ENCODE results near the gene IER5L.
A peak's percentile ranks its signal among the peaks of the same experiment; 100 is the strongest.
"Not testable (repeated sequence)": the region's sequence is repeated elsewhere in the genome, so short reads cannot be mapped to it uniquely, and the experiment has no call there.

IER5L gene

DNA sequence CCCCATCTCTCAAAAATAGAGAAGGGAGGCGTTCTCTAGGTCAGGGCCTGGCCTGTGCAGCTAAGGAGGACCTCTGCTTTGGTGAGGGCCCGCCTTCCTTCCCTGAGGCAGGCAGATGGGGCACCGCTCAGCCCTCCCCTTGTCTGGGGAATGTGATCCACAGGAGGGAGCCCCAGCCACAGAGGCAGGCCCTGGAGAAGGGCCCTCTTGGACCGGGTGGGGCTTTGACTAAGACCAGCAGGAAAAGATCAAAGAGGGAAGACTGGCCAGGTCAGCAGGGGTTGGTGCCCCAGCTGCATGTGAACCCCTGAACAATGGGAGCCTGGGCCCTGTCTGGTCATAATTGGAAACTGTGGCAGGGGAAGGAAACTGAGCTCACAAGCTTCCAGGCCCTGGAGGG is 45.0 kb downstream of the IER5L start:
- no peak overlapping the region for H3K4me3 ChIP-seq (ENCODE audit: low read length)
- TF ChIP-seq, protein P1, sequence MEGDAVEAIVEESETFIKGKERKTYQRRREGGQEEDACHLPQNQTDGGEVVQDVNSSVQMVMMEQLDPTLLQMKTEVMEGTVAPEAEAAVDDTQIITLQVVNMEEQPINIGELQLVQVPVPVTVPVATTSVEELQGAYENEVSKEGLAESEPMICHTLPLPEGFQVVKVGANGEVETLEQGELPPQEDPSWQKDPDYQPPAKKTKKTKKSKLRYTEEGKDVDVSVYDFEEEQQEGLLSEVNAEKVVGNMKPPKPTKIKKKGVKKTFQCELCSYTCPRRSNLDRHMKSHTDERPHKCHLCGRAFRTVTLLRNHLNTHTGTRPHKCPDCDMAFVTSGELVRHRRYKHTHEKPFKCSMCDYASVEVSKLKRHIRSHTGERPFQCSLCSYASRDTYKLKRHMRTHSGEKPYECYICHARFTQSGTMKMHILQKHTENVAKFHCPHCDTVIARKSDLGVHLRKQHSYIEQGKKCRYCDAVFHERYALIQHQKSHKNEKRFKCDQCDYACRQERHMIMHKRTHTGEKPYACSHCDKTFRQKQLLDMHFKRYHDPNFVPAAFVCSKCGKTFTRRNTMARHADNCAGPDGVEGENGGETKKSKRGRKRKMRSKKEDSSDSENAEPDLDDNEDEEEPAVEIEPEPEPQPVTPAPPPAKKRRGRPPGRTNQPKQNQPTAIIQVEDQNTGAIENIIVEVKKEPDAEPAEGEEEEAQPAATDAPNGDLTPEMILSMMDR (conservative IDR thresholded peaks at IDR 0.05; ENCODE audit: low read depth, low read length) = no peak
- no peak for DNase-seq (ENCODE audit: low read depth)

DNA sequence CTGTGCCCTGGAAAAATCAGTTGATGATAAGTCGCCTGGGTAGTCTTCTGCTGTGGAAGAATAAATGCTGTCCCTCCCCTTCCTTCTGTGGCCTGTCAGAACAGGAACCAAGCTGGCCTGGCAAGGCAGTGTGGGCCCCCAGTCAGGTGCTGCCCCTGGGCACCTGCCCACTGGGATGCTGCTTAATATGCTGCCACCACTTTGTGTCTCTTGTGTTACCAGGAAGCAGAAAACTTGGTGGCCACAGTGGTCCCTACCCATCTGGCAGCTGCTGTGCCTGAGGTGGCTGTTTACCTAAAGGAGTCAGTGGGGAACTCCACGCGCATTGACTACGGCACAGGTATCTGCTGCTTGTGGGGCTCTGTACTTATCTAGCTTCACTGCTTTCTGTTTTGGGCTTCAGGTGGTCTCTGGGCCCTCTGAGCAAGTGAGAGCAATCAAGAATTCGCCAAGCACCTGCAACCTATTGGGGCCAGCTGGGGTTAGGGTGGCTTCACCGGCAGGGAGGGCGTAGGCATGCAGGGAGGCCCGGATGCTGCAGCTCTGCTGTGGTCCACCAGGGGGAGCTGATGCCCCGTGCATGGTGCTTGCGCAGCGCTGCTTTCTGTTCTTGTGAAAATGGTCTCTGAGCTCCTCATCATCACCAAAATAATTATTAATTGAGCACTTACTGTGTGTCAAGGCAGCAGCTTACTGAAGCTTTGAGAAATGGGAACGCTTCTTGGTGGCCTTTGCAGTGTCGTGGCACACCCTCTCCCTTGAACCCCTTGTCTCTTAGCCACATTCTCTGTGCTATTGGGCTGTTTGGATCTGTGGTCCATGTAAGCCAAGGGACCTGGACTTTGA is 46.5 kb downstream of the IER5L start:
- TF ChIP-seq, protein P1 (conservative IDR thresholded peaks at IDR 0.05; ENCODE audit: low read depth, low read length) = peak; percentile 99
- H3K4me3 ChIP-seq (ENCODE audit: low read length) = no peak overlapping the region
- DNase-seq (ENCODE audit: low read depth) = no peak

DNA sequence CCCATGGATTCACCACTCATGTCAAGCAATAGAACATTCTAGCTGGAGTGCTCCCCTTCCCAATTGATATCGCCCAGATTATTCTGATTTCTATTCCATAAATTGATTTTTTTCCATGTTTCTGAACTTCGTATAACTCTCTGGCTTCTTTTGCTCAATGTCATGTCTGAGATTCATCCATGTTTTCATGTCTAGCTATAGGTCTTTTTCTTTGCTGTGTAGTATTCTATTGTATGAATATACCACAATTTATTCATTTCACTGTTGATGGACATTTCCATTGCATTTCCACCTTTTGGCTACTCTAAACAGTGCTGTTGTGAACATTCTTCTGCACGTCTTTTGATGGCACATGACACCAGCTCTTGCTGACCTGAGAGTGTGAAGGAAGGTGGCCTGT is 47.3 kb downstream of the IER5L start:
- TF ChIP-seq, protein P1 (conservative IDR thresholded peaks at IDR 0.05; ENCODE audit: low read depth, low read length) = no peak
- no peak overlapping the region for H3K4me3 ChIP-seq (ENCODE audit: low read length)
- DNase-seq (ENCODE audit: low read depth) = no peak

GRCh38 chr9:129130271-129130670 is 47.8 kb downstream of the IER5L start:
- DNase-seq (ENCODE audit: low read depth); H3K4me3 ChIP-seq (ENCODE audit: low read length): not testable (repeated sequence)

- TF ChIP-seq, protein P1 (conservative IDR thresholded peaks at IDR 0.05; ENCODE audit: low read depth, low read length) = no peak
- no peak for DNase-seq (ENCODE audit: low read depth)
- no peak overlapping the region for H3K4me3 ChIP-seq (ENCODE audit: low read length)
Measured at GRCh38 chr9:129128689-129129088, 49.4 kb downstream of the IER5L start.

DNA sequence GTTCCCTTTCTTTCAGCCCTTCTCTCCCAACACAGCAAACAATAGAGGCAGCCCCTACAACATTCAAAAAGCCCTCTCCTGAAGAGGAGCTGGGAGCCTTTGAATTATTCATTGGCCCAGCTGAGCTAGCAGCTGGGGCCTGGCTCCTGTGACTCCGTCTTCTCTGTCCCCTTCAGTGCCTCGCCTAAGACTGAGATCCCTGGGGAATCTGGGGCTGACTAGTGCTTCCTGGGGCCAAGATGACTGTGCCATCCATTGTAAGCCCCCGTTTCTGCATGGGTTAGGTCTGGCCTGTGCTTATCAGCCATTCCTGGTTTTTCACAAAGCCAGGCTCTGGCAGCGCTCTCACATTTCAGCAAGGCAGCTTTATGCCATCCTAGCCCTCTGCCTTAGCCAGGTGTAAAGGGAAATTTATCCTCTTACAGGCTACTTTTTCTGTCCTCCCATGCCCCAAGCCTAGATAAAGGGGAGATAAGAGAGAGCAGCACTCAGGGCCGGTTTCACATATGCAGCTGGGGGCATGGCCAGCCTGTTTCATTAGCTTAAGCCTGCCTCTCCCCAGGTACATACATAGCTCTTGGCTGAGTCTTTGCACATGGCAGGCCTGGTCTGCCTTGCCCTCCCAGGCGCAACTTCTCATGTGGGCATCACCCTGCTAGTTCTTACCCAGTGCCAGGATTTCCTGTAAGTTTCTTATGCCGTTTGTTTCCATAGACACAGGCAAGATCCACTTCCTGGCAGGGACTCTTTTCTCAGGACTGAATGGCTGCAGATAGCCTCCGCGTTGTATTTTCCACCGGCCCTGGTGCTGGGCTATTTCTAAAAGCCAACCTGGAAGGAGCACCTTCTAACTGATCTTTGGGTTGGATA is 51.1 kb downstream of the IER5L start:
- H3K4me3 ChIP-seq (ENCODE audit: low read length) = no peak overlapping the region
- no peak for DNase-seq (ENCODE audit: low read depth)
- TF ChIP-seq, protein P1 (conservative IDR thresholded peaks at IDR 0.05; ENCODE audit: low read depth, low read length) = no peak

Data from retinal pigment epithelial cell (primary cell).